Skeletal muscle tissue (tissue), 2 donors: ENCODE results near the gene JCHAIN. TPM values are rescaled to one million over a fixed set of nuclear protein-coding genes. Genes with fewer than 3 reads are reported as not detected.

ENCODE experiments used
- small RNA-seq: library from RNA; depleted of rRNA; stranded (forward); fragments of <200 nt; gene quantifications from one replicate; pipeline ENCODE3, GENCODE V24; 2014
- total RNA-seq: library from RNA; depleted of rRNA; stranded (reverse); fragments of >200 nt; gene quantifications from one replicate; pipeline ENCODE4 v1.2.3, GENCODE V29; 2014

The JCHAIN gene
- total RNA-seq, 1 donor from 2014 or later: 2.1 TPM

Small RNA genes within 50 kb of the gene (small RNA-seq; reads per million reads assigned to genes)
- not detected for gene RNU6-520P
- gene RNU6-784P: not detected

Other genes with a start within 250 kb of the JCHAIN start
- gene MUC7, start 194.3 kb downstream of the JCHAIN start, total RNA-seq: not detected
- gene AMTN, start 147.9 kb downstream of the JCHAIN start, total RNA-seq: not detected
- gene AMBN, start 74.3 kb downstream of the JCHAIN start, total RNA-seq: not detected
- 2.1 TPM for gene ENAM, start 37.8 kb downstream of the JCHAIN start, total RNA-seq
- gene UTP3, start 22.0 kb upstream of the JCHAIN start, total RNA-seq: 13.6 TPM
- gene RUFY3, start 55.5 kb upstream of the JCHAIN start, total RNA-seq: 60.0 TPM
- gene GRSF1, start 173.4 kb upstream of the JCHAIN start, total RNA-seq: 87.7 TPM
- 30.3 TPM for gene MOB1B, start 235.9 kb upstream of the JCHAIN start, total RNA-seq